Measurements from ENCODE around the gene TENM3.
"Not testable (repeated sequence)": the region's sequence is repeated elsewhere in the genome, so short reads cannot be mapped to it uniquely, and the experiment has no call there.

TENM3 gene

GRCh38 chr4:182810103-182810615 is 567.0 kb downstream of the TENM3 start:
- TF ChIP-seq CTCF (conservative IDR thresholded peaks at IDR 0.05; ENCODE audit: control insufficient read depth, insufficient read depth, low read depth, low read length): no peak
- DNase-seq (ENCODE audit: low read depth): no peak
- H3K4me3 ChIP-seq (ENCODE audit: control insufficient read depth, low read depth, low read length): no peak overlapping the region

- no peak overlapping the region for H3K4me3 ChIP-seq (ENCODE audit: control insufficient read depth, low read depth, low read length)
- DNase-seq (ENCODE audit: low read depth): no peak
- TF ChIP-seq CTCF (conservative IDR thresholded peaks at IDR 0.05; ENCODE audit: control insufficient read depth, insufficient read depth, low read depth, low read length): no peak
Observed at GRCh38 chr4:182812916-182813315, 569.7 kb downstream of the TENM3 start.

GRCh38 chr4:182814065-182814464 is 570.9 kb downstream of the TENM3 start:
- not testable (repeated sequence) for DNase-seq (ENCODE audit: low read depth); H3K4me3 ChIP-seq (ENCODE audit: control insufficient read depth, low read depth, low read length)

GRCh38 chr4:182818926-182819730 is 575.9 kb downstream of the TENM3 start:
- DNase-seq (ENCODE audit: low read depth): no peak
- no peak overlapping the region for H3K4me3 ChIP-seq (ENCODE audit: control insufficient read depth, low read depth, low read length)
- TF ChIP-seq CTCF (conservative IDR thresholded peaks at IDR 0.05; ENCODE audit: control insufficient read depth, insufficient read depth, low read depth, low read length): no peak

- no peak for TF ChIP-seq CTCF (conservative IDR thresholded peaks at IDR 0.05; ENCODE audit: control insufficient read depth, insufficient read depth, low read depth, low read length)
- DNase-seq (ENCODE audit: low read depth): no peak
- H3K4me3 ChIP-seq (ENCODE audit: control insufficient read depth, low read depth, low read length): no peak overlapping the region
Observed at GRCh38 chr4:182819751-182820150, 576.5 kb downstream of the TENM3 start.

GRCh38 chr4:182822554-182822953 is 579.4 kb downstream of the TENM3 start:
- no peak for DNase-seq (ENCODE audit: low read depth)
- H3K4me3 ChIP-seq (ENCODE audit: control insufficient read depth, low read depth, low read length): no peak overlapping the region
- no peak for TF ChIP-seq CTCF (conservative IDR thresholded peaks at IDR 0.05; ENCODE audit: control insufficient read depth, insufficient read depth, low read depth, low read length)

- no peak for DNase-seq (ENCODE audit: low read depth)
- no peak overlapping the region for H3K4me3 ChIP-seq (ENCODE audit: control insufficient read depth, low read depth, low read length)
- no peak for TF ChIP-seq CTCF (conservative IDR thresholded peaks at IDR 0.05; ENCODE audit: control insufficient read depth, insufficient read depth, low read depth, low read length)
Observed at GRCh38 chr4:182823576-182823975, 580.4 kb downstream of the TENM3 start.

All from fibroblast of mammary gland (primary cell).